K562 (cell line): ENCODE results near the gene CALML3. TPM values are rescaled to one million over a fixed set of nuclear protein-coding genes. Genes with fewer than 3 reads are reported as not detected.

Source experiments
- ATAC-seq: fragments of 200-7000 bp; cut with Tn5 transposase; 3 replicates; pipeline ENCODE4 v1.9.1; 2020; ENCODE audit warnings: moderate library complexity
- BruUV-seq: library from RNA; stranded (reverse); fragments of 400-500 nt; replicated peaks from 2 replicates; lab custom pipeline; 2021; lab: Mats Ljungman, UMichigan
- CTCF ChIA-PET: fragments of 300-600 bp; formaldehyde crosslinking; extraction: SDS; loops from one replicate; lab custom pipeline; 2021; ENCODE audit warnings: low intra/inter-chr PET ratio; lab: Yijun Ruan, JAX
- POLR2A ChIA-PET: fragments of 300-600, 350-650 bp; sonication (Branson Sonifier 250); formaldehyde crosslinking; extraction: SDS; loops from one replicate; lab custom pipeline; 2021; ENCODE audit warnings: antibody characterized with exemption, inconsistent platforms; lab: Yijun Ruan, JAX
- DNase-seq, 4 experiments: peaks; one replicate each; pipeline versions ENCODE4 v3.0.0 to v3.0.0-alpha.2; 2011 to 2018; ENCODE audit warnings: low spot score in 3 of 4, mixed read lengths in 3 of 4; ENCODE audit errors: extremely low read depth in 1 of 4
- FAIRE-seq: peaks from 2 replicates; lab custom pipeline; 2011; peaks lifted over from hg19 to GRCh38; lab: Jason Lieb, UNC
- H2AFZ ChIP-seq: 2 replicates; pipeline ENCODE4 v1.6.0; 2011; ENCODE audit warnings: low read depth, low read length, control low read depth, inconsistent platforms
- H3K27ac ChIP-seq: fragments of 200-600 bp; 3 replicates; pipeline ENCODE4 v1.8.0; 2011; ENCODE audit warnings: low read depth, mild to moderate bottlenecking, control low read depth, inconsistent platforms, low read length, moderate library complexity, mixed read lengths; ENCODE audit errors: extremely low read depth
- H3K27me3 ChIP-seq, 2 experiments: fragments of 300-600 bp in 1 of 2; 2 replicates in 1 of 2; 3 replicates in 1 of 2; pipeline versions ENCODE4 v1.6.0 to v1.8.0; 2011; ENCODE audit warnings: inconsistent platforms in 2 of 2, low read length in 2 of 2, mild to moderate bottlenecking in 1 of 2, mixed read lengths in 1 of 2, moderate library complexity in 1 of 2; ENCODE audit not compliant: control insufficient read depth in 2 of 2, insufficient read depth in 2 of 2
- H3K36me3 ChIP-seq: fragments of 300-600 bp; 3 replicates; pipeline ENCODE4 v1.8.0; 2011; ENCODE audit warnings: mild to moderate bottlenecking, low read length, inconsistent platforms; ENCODE audit not compliant: control insufficient read depth, insufficient read depth
- H3K4me1 ChIP-seq, 2 experiments: fragments of 200-600 bp in 1 of 2; replicated peaks in 1 of 2; 2 replicates in 1 of 2; 3 replicates in 1 of 2; pipeline versions ENCODE4 v1.5.1 to v1.8.0; 2011; ENCODE audit warnings: inconsistent platforms in 2 of 2, low read length in 2 of 2, mild to moderate bottlenecking in 1 of 2, mixed read lengths in 1 of 2, moderate library complexity in 1 of 2; ENCODE audit not compliant: control insufficient read depth in 2 of 2, insufficient read depth in 2 of 2
- H3K4me2 ChIP-seq: 2 replicates; pipeline ENCODE4 v1.6.1; 2011; ENCODE audit warnings: low read length, control low read depth, inconsistent platforms, mixed read lengths; ENCODE audit not compliant: insufficient read depth
- H3K4me3 ChIP-seq: fragments of 200-600 bp; sonication (generic), shearing (Covaris generic); 2 replicates; pipeline ENCODE4 v1.5.1; 2016; ENCODE audit warnings: control low read depth, inconsistent platforms
- H3K79me2 ChIP-seq: fragments of 200-600 bp; 3 replicates; pipeline ENCODE4 v1.8.0; 2011; ENCODE audit warnings: low read length, inconsistent platforms; ENCODE audit not compliant: control insufficient read depth, insufficient read depth
- H3K9ac ChIP-seq, 2 experiments: 2 replicates each; pipeline versions ENCODE4 v1.6.0 to v1.6.1; 2011; ENCODE audit warnings: low read depth in 2 of 2, low read length in 2 of 2, control low read depth in 1 of 2, inconsistent platforms in 1 of 2, mild to moderate bottlenecking in 1 of 2, mixed read lengths in 1 of 2; ENCODE audit not compliant: insufficient read depth in 1 of 2
- H3K9me1 ChIP-seq: one replicate; pipeline ENCODE4 v1.6.0; 2011; ENCODE audit warnings: inconsistent platforms, mild to moderate bottlenecking, low read length, moderate library complexity; ENCODE audit not compliant: control insufficient read depth, insufficient read depth
- H3K9me3 ChIP-seq: replicated peaks from 2 replicates; pipeline ENCODE4 v1.5.1; 2011; ENCODE audit warnings: low read depth, low read length, inconsistent platforms; ENCODE audit not compliant: control insufficient read depth, insufficient read depth
- H4K20me1 ChIP-seq: replicated peaks from 2 replicates; pipeline ENCODE4 v1.6.1; 2011; ENCODE audit warnings: low read length, inconsistent platforms, mixed read lengths; ENCODE audit not compliant: control insufficient read depth, insufficient read depth
- CHD7 ChIP-seq: fragments of 200-600 bp; sonication (generic); IDR thresholded peaks from one replicate; pipeline ENCODE4 v1.6.1; 2012; ENCODE audit warnings: mild to moderate bottlenecking, low read depth, low read length, inconsistent platforms
- FOXM1 ChIP-seq, 2 experiments: fragments of 450-650 bp in 1 of 2; sonication (generic) in 1 of 2; formaldehyde crosslinking in 1 of 2; IDR thresholded peaks; 2 replicates each; pipeline versions ENCODE4 v1.6.1 to v1.9.0; 2017 to 2022; ENCODE audit warnings: low read depth in 2 of 2, mild to moderate bottlenecking in 2 of 2, missing genetic modification reagents in 1 of 2, moderate library complexity in 1 of 2
- MXI1 ChIP-seq: IDR thresholded peaks from 2 replicates; pipeline ENCODE4 v1.6.1; 2011; ENCODE audit warnings: low read depth, mild to moderate bottlenecking, improper control_type of control experiment, low read length
- SMARCB1 ChIP-seq: IDR thresholded peaks from 2 replicates; pipeline ENCODE4 v1.6.1; 2011; ENCODE audit warnings: improper control_type of control experiment, low read depth; ENCODE audit not compliant: insufficient read length
- WGBS: fragments of 100-300 bp; shearing (Covaris generic); methylation state at CpG from one replicate; pipeline ENCODE4 v1.1.6; 2016; ENCODE audit warnings: low coverage, mixed read lengths; ENCODE audit not compliant: insufficient coverage; ENCODE audit errors: missing lambda C conversion rate; 5-methylcytosine and 5-hydroxymethylcytosine counted together
- in situ Hi-C: fragments of 300-500 bp; cut with MboI; formaldehyde crosslinking; loops from 4 replicates; pipeline ENCODE4 v1.15.0; 2018; ENCODE audit warnings: inconsistent platforms, mixed read lengths
- intact Hi-C: fragments of 100-400 bp; cut with micrococcal nuclease; formaldehyde crosslinking; loops from 2 replicates; pipeline ENCODE4 v1.14.2; 2022
- polyA plus RNA-seq, 8 experiments: library from polyadenylated mRNA; depleted of rRNA in 4 of 8; stranded (reverse) in 5 of 8; unstranded in 3 of 8; fragments of >200 nt; fragmentation: Nextera tagmentation in 2 of 8; fragmentation: Illumina TruSeq in 1 of 8; extraction: Ambion mirVana in 2 of 8; extraction: Trizol in 1 of 8; gene quantifications; 2 replicates each; pipeline versions ENCODE4 v1.2.1 to v1.2.3, GENCODE V29; 2011 to 2014; ENCODE audit warnings: inconsistent platforms in 1 of 8, missing spikeins in 1 of 8
- total RNA-seq, 7 experiments: library from RNA; depleted of rRNA in 6 of 7; stranded (reverse); fragments of >200 nt in 6 of 7; fragmentation: Illumina TruSeq in 2 of 7; extraction: Trizol in 2 of 7; gene quantifications; 2 replicates each; pipeline versions ENCODE4 v1.2.1 to v1.2.3, GENCODE V29; 2011 to 2021; ENCODE audit warnings: low replicate concordance in 1 of 7

CALML3 gene
- total and polyA plus RNA-seq, 9 of the 15 experiments (the other 6 are each of a cell fraction or from before 2014, with no cell fraction given): not detected

- Histone ChIP-seq H3K9ac (no peak overlapping the region), H3K36me3 (no peaks in the 10 kb centered on the region), H3K4me2 (no peak overlapping the region), H4K20me1 (no peaks in the 10 kb centered on the region), H3K79me2 (no peaks in the 10 kb centered on the region), H3K4me3 (no peak overlapping the region), H3K9me1 (no peaks in the 10 kb centered on the region), H3K27me3 (no peaks in the 10 kb centered on the region), H3K9me3 (no peaks in the 10 kb centered on the region), H2AFZ (no peak overlapping the region), H3K4me1 (peaks cover 15 to 41% of the 10 kb centered on the region in 2 experiments), H3K27ac (no peak overlapping the region)
- ChIA-PET POLR2A (interaction anchor here (0.6 to 0.7 kb wide), 3 partner anchors 9 to 70 kb away, joined by 3 read pairs; no protein-coding TSS in a partner anchor), CTCF (no interaction called here)
- in situ Hi-C loops (no loop called here), intact Hi-C loops (no loop called here)
- ATAC-seq (no peak), FAIRE-seq (no peak), DNase-seq (no peak)
- no peak for TF ChIP-seq SMARCB1
- no TSS peak for BruUV-seq
- WGBS: 54% methylated on average over 3 of the region's 3 CpGs
Measured at GRCh38 chr10:5493691-5494090, 31.1 kb upstream of the CALML3 start.

GRCh38 chr10:5494611-5495010, 30.1 kb upstream of the CALML3 start:
- in situ Hi-C loops (no loop called here), intact Hi-C loops (no loop called here)
- H2AFZ ChIP-seq: peak overlapping the region; percentile 69
- FAIRE-seq: no peak
- H3K4me3 ChIP-seq: no peak overlapping the region
- H3K4me1 ChIP-seq: peaks cover 15 to 46% of the 10 kb centered on the region in 2 experiments
- no peaks in the 10 kb centered on the region for H3K27me3 ChIP-seq
- H3K36me3 ChIP-seq: no peaks in the 10 kb centered on the region
- H4K20me1 ChIP-seq: no peaks in the 10 kb centered on the region
- POLR2A ChIA-PET: interaction anchor here (0.7 to 1.3 kb wide), 3 partner anchors 9 to 39 kb away, joined by 3 to 4 read pairs (median 3); no protein-coding TSS in a partner anchor
- DNase-seq: no peak
- H3K9ac ChIP-seq: no peak overlapping the region
- no peak overlapping the region for H3K27ac ChIP-seq
- H3K9me1 ChIP-seq: no peaks in the 10 kb centered on the region
- H3K79me2 ChIP-seq: no peaks in the 10 kb centered on the region
- BruUV-seq: no TSS peak
- ATAC-seq: no peak
- no peak overlapping the region for H3K4me2 ChIP-seq
- 59% methylated on average over 8 of the region's 8 CpGs for WGBS
- H3K9me3 ChIP-seq: no peaks in the 10 kb centered on the region
- CTCF ChIA-PET: no interaction called here
- TF ChIP-seq MXI1 (no peak), FOXM1 (IDR thresholded peaks at IDR 0.05; ENCODE audit: low read depth) (no peak), FOXM1 (CRISPR knock-in tag; IDR thresholded peaks at IDR 0.05; ENCODE audit: low read depth) (no peak), CHD7 (no peak)
